GM12892 (cell line): ENCODE results near the gene ZDHHC11.
"Not testable (repeated sequence)": the region's sequence is repeated elsewhere in the genome, so short reads cannot be mapped to it uniquely, and the experiment has no call there.

ENCODE experiments used
- DNase-seq: peaks from one replicate; pipeline ENCODE4 v3.0.0; 2011; ENCODE audit not compliant: insufficient read length
- FAIRE-seq: peaks from 2 replicates; lab custom pipeline; 2011; peaks lifted over from hg19 to GRCh38; lab: Jason Lieb, UNC
- POLR2A ChIP-seq: IDR thresholded peaks from 2 replicates; pipeline ENCODE4 v1.6.1; 2011; ENCODE audit warnings: low read depth, low read length, control low read depth
- POLR2AphosphoS5 ChIP-seq: IDR thresholded peaks from 2 replicates; pipeline ENCODE4 v1.6.1; 2011; ENCODE audit warnings: low read depth, low read length, control low read depth
- TAF1 ChIP-seq: IDR thresholded peaks from 2 replicates; pipeline ENCODE4 v1.6.1; 2011; ENCODE audit warnings: low read depth, mild to moderate bottlenecking, control low read depth, low read length, borderline replicate concordance

Gene ZDHHC11

GRCh38 chr5:769485-770145 lies 81.2 kb downstream of the ZDHHC11 start:
- not testable (repeated sequence) for FAIRE-seq, DNase-seq

- TF ChIP-seq POLR2AphosphoS5, result no peak
- TF ChIP-seq POLR2A, result no peak
- DNase-seq, result no peak
- FAIRE-seq, result no peak
Observed at GRCh38 chr5:766666-767431, 83.9 kb downstream of the ZDHHC11 start.

GRCh38 chr5:765948-766631 lies 84.7 kb downstream of the ZDHHC11 start:
- TF ChIP-seq TAF1, result no peak
- no peak for FAIRE-seq

GRCh38 chr5:763998-764781 lies 86.6 kb downstream of the ZDHHC11 start:
- DNase-seq (no peak), FAIRE-seq (no peak)
- TF ChIP-seq POLR2AphosphoS5, result no peak
- TF ChIP-seq TAF1, result no peak
- TF ChIP-seq POLR2A, result no peak

More at GRCh38 chr5:765948-766631, 84.7 kb downstream of the ZDHHC11 start:
- DNase-seq, result no peak

- DNase-seq, result no peak
- TF ChIP-seq POLR2AphosphoS5, result no peak
- TF ChIP-seq POLR2A, result no peak
- TF ChIP-seq TAF1, result no peak
- no peak for FAIRE-seq
Observed at GRCh38 chr5:763397-763796, 87.4 kb downstream of the ZDHHC11 start.

GRCh38 chr5:762996-763395 lies 87.8 kb downstream of the ZDHHC11 start:
- DNase-seq, FAIRE-seq: not testable (repeated sequence)

- FAIRE-seq (no peak), DNase-seq (no peak)
- no peak for TF ChIP-seq TAF1
- no peak for TF ChIP-seq POLR2AphosphoS5
- no peak for TF ChIP-seq POLR2A
Observed at GRCh38 chr5:761854-762710, 88.7 kb downstream of the ZDHHC11 start.

GRCh38 chr5:761059-761771 lies 89.6 kb downstream of the ZDHHC11 start:
- FAIRE-seq (no peak), DNase-seq (no peak)
- TF ChIP-seq POLR2A, result no peak
- no peak for TF ChIP-seq TAF1
- TF ChIP-seq POLR2AphosphoS5, result no peak

GRCh38 chr5:760363-761058 lies 90.3 kb downstream of the ZDHHC11 start:
- no peak for FAIRE-seq
- TF ChIP-seq POLR2AphosphoS5, result no peak
- TF ChIP-seq TAF1, result no peak
- TF ChIP-seq POLR2A, result no peak
- no peak for DNase-seq

- FAIRE-seq, result no peak
- DNase-seq, result no peak
- no peak for TF ChIP-seq TAF1
- no peak for TF ChIP-seq POLR2A
- TF ChIP-seq POLR2AphosphoS5, result no peak
Observed at GRCh38 chr5:759781-760362, 90.9 kb downstream of the ZDHHC11 start.
